GM12801 (cell line): ENCODE data around the gene SWT1.

Experiments used
- CTCF ChIP-seq: IDR thresholded peaks from one replicate; pipeline ENCODE4 v1.5.1; 2011; ENCODE audit warnings: control low read depth; ENCODE audit not compliant: insufficient read length; ENCODE audit errors: extremely low read depth

The SWT1 gene

DNA sequence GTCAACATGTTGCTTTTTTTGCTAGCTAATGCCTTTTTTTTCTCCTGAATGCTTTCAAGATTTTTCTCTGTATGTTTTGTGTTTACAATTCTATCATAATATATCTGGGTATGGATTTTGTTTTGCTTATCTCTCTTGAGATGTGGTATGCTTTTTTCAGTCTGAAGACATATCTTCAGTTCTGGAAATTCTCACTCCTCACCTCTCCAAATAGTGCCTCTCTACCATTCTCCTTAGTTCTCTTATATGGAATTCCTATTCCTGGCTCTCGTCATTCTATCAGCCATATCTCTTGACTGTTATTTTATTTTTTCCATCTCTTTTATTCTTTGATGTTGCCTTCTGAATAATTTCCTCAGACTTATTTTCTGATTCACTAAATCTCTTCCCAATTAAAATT, 101.7 kb downstream of the SWT1 start:
- no peak for TF ChIP-seq CTCF

GRCh38 chr1:185260611-185261010, 103.6 kb downstream of the SWT1 start:
- TF ChIP-seq CTCF: no peak

- no peak for TF ChIP-seq CTCF
Measured at GRCh38 chr1:185262151-185262550, 105.2 kb downstream of the SWT1 start.

DNA sequence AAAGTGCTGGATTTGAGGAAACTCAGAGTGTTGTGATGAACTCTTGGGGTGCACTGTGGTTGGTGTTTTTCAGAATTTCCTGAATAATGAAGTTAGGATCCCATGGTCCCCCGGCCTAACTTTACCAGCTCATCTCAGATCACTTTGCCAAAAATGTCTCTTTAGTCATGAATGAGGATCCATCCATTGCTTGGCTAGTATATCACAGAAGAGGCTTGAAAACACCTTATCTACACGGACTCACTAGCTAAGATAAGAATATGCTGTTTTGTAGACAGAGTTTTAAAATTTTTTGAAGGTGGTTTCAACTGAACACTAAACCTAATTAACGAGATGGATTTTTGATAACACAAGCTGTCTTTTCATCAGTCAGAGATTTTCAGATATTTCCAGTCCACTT, 106.3 kb downstream of the SWT1 start:
- no peak for TF ChIP-seq CTCF

GRCh38 chr1:185263780-185264179, 106.8 kb downstream of the SWT1 start:
- no peak for TF ChIP-seq CTCF

- no peak for TF ChIP-seq CTCF
Measured at GRCh38 chr1:185265314-185265713, 108.3 kb downstream of the SWT1 start.

- TF ChIP-seq CTCF: no peak
Measured at GRCh38 chr1:185267301-185267700, 110.3 kb downstream of the SWT1 start.

- no peak for TF ChIP-seq CTCF
Measured at GRCh38 chr1:185267701-185268100, 110.7 kb downstream of the SWT1 start.
